K562 (cell line): ENCODE measurements around the gene THOC1. TPM values are rescaled to one million over a fixed set of nuclear protein-coding genes. Genes with fewer than 3 reads are reported as not detected.

Experiments used
- LCOR ChIP-seq: sonication (generic); formaldehyde crosslinking; IDR thresholded peaks from 2 replicates; pipeline ENCODE4 v1.8.0; 2022; ENCODE audit warnings: mild to moderate bottlenecking, missing genetic modification reagents
- ZBTB11 ChIP-seq, 3 experiments: fragments of 200-800 bp in 1 of 3; fragments of 250-450 bp in 1 of 3; fragments of 450-650 bp in 1 of 3; sonication (Bioruptor Pico) in 1 of 3; sonication (Bioruptor generic) in 1 of 3; formaldehyde crosslinking in 1 of 3; IDR thresholded peaks; 2 replicates each; pipeline versions ENCODE4 v1.6.1 to v1.8.0; 2016 to 2022; ENCODE audit warnings: mild to moderate bottlenecking in 2 of 3, missing genetic modification characterization in 2 of 3, missing compliant biosample characterization in 1 of 3, moderate library complexity in 1 of 3
- ZHX1 ChIP-seq: fragments of 150-350 bp; conservative IDR thresholded peaks from 2 replicates; pipeline ENCODE4 v1.6.1; 2014; ENCODE audit warnings: low read length
- polyA plus RNA-seq, 8 experiments: library from polyadenylated mRNA; depleted of rRNA in 4 of 8; stranded (reverse) in 5 of 8; unstranded in 3 of 8; fragments of >200 nt; fragmentation: Nextera tagmentation in 2 of 8; fragmentation: Illumina TruSeq in 1 of 8; extraction: Ambion mirVana in 2 of 8; extraction: Trizol in 1 of 8; gene quantifications; 2 replicates each; pipeline versions ENCODE4 v1.2.1 to v1.2.3, GENCODE V29; 2011 to 2014; ENCODE audit warnings: inconsistent platforms in 1 of 8, missing spikeins in 1 of 8
- total RNA-seq, 7 experiments: library from RNA; depleted of rRNA in 6 of 7; stranded (reverse); fragments of >200 nt in 6 of 7; fragmentation: Illumina TruSeq in 2 of 7; extraction: Trizol in 2 of 7; gene quantifications; 2 replicates each; pipeline versions ENCODE4 v1.2.1 to v1.2.3, GENCODE V29; 2011 to 2021; ENCODE audit warnings: low replicate concordance in 1 of 7
- TF ChIP-seq, protein P1 (sequence below), 2 experiments: fragments of 450-650 bp; formaldehyde crosslinking in 1 of 2; IDR thresholded peaks; 2 replicates each; pipeline versions ENCODE4 v1.4.0 to v1.6.1; 2014 to 2020; ENCODE audit warnings: mild to moderate bottlenecking in 2 of 2, borderline replicate concordance in 1 of 2, low read depth in 1 of 2

The THOC1 gene
- total and polyA plus RNA-seq, 9 of the 15 experiments (the other 6 are each of a cell fraction or from before 2014, with no cell fraction given) = 71.1 to 143 (median 107) TPM

DNA sequence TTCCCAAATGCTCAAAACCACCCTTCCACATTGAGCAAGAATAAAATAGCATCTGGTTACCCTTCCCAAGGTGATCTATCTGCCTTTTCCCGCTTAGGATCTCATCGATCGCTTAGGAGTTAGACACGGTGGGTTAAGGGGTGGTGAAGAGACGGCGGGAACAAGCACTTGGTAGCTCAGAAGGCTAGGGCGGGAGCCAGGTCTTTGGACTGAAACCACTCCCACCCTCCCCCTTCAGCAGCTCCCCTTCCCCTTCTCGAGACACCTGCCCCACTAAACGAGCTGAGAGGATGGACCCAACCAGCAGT is 513 bp downstream of the THOC1 start (continued):
- TF ChIP-seq ZHX1 = no peak
- no peak for TF ChIP-seq LCOR (CRISPR knock-in tag)
- TF ChIP-seq, protein P1, sequence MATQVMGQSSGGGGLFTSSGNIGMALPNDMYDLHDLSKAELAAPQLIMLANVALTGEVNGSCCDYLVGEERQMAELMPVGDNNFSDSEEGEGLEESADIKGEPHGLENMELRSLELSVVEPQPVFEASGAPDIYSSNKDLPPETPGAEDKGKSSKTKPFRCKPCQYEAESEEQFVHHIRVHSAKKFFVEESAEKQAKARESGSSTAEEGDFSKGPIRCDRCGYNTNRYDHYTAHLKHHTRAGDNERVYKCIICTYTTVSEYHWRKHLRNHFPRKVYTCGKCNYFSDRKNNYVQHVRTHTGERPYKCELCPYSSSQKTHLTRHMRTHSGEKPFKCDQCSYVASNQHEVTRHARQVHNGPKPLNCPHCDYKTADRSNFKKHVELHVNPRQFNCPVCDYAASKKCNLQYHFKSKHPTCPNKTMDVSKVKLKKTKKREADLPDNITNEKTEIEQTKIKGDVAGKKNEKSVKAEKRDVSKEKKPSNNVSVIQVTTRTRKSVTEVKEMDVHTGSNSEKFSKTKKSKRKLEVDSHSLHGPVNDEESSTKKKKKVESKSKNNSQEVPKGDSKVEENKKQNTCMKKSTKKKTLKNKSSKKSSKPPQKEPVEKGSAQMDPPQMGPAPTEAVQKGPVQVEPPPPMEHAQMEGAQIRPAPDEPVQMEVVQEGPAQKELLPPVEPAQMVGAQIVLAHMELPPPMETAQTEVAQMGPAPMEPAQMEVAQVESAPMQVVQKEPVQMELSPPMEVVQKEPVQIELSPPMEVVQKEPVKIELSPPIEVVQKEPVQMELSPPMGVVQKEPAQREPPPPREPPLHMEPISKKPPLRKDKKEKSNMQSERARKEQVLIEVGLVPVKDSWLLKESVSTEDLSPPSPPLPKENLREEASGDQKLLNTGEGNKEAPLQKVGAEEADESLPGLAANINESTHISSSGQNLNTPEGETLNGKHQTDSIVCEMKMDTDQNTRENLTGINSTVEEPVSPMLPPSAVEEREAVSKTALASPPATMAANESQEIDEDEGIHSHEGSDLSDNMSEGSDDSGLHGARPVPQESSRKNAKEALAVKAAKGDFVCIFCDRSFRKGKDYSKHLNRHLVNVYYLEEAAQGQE (IDR thresholded peaks at IDR 0.05; ENCODE audit: borderline replicate concordance) = no peak
- TF ChIP-seq, protein P1 (CRISPR knock-in tag; IDR thresholded peaks at IDR 0.05; ENCODE audit: low read depth) = no peak
- TF ChIP-seq ZBTB11 (CRISPR knock-in tag; IDR thresholded peaks at IDR 0.05) = 0 out of 6 replicates have a peak, but pooled peaks of 1 of the 3 experiments have one; percentile 9
